ENCODE results near the gene GRHL3. TPM values are rescaled to one million over a fixed set of nuclear protein-coding genes. Genes with fewer than 3 reads are reported as not detected.
A peak's percentile ranks its signal among the peaks of the same experiment; 100 is the strongest.

GRHL3 gene
- total and polyA plus RNA-seq, 7 donors = 0.23 to 0.63 TPM; not detected in 5

DNA sequence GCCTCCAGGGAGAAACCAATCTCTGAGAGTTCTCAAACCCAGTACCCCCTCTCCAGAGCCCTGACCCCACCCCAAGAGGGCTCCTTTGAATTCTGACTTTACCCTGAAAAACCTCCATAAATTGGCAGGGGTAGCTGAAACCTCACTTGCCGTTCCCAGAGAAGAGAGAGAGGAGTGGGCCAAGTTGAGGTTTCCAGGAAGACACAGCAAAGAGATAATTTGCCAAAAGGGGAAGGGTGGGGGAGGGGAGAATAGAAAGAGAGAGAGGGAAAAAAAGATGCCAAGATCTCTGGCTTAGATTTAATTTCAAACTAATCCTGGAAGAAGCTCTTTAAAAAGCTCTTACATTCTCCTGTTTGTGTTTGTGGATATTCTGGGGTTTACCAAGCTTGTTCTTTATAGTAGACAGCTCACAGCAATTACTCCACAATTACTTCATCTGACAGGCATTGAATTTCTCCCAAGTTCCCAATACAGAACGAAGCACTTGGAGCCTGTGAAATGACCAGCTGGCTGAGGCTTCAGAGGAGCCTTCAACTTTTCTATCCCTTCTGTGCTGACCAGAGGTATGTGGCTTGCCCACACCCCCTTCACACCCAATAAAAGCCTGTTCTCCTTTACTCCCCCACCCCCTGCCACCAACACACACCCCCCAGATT is 1.1 kb upstream of the GRHL3 start:
- Histone ChIP-seq H3K4me1 (peaks cover 0 to 28% (median 15%) of the 10 kb centered on the region in 4 donors), H3K36me3 (no peaks in the 10 kb centered on the region), H3K27ac (no peak overlapping the region), H3K27me3 (peaks cover 3 to 37% (median 12%) of the 10 kb centered on the region in 3 donors), H3K9me3 (no peaks in the 10 kb centered on the region), H3K4me3 (no peak overlapping the region)
- TF ChIP-seq POLR2AphosphoS5 (IDR thresholded peaks at IDR 0.05) = no peak
- no peak for DNase-seq
- intact Hi-C loops (cut with DNase I) = no loop called here
- 49 to 55% methylated on average over 2 of the region's 2 CpGs for WGBS, 2 donors

DNA sequence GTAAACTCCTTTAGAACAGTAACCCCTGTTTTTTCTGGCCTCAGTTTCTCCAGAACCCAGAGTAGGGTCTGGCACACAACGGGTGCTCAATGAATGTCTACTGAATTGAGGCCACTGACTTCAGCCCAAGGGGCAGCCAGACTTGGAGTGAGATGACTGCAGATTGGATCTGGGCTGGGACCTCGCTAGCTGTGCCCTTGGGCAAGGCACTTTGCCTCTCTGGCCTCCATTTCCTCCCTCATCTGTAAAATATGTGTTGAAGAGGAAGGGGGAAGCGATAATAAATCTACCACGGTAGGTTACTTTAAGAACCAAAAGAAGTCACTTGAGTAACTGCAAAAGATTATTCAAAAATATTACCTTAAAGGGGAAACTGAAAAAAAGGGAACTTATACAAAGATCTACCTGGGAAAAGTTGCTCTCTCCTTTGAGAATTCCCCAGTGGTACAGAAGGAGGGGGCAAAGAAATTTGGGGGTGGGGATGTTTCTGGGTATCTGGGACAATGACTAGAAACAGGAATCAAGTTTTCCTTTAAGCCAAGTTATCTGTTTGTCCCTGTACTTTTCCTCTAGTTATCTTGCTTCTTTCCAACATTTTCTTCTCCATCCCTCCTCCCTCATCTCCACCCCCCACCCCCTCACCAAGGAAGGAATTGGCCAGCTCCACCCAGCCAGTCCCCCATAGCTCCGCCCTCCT is 394 bp upstream of the GRHL3 start:
- Histone ChIP-seq H3K4me3 (no peak overlapping the region), H3K36me3 (no peaks in the 10 kb centered on the region), H3K4me1 (peaks cover 0 to 28% (median 15%) of the 10 kb centered on the region in 4 donors), H3K9me3 (no peaks in the 10 kb centered on the region), H3K27me3 (peaks cover 3 to 37% (median 12%) of the 10 kb centered on the region in 3 donors), H3K27ac (no peak overlapping the region)
- no peak for DNase-seq
- TF ChIP-seq, protein P1, sequence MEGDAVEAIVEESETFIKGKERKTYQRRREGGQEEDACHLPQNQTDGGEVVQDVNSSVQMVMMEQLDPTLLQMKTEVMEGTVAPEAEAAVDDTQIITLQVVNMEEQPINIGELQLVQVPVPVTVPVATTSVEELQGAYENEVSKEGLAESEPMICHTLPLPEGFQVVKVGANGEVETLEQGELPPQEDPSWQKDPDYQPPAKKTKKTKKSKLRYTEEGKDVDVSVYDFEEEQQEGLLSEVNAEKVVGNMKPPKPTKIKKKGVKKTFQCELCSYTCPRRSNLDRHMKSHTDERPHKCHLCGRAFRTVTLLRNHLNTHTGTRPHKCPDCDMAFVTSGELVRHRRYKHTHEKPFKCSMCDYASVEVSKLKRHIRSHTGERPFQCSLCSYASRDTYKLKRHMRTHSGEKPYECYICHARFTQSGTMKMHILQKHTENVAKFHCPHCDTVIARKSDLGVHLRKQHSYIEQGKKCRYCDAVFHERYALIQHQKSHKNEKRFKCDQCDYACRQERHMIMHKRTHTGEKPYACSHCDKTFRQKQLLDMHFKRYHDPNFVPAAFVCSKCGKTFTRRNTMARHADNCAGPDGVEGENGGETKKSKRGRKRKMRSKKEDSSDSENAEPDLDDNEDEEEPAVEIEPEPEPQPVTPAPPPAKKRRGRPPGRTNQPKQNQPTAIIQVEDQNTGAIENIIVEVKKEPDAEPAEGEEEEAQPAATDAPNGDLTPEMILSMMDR (IDR thresholded peaks at IDR 0.05) = no peak
- no peak for TF ChIP-seq EP300 (IDR thresholded peaks at IDR 0.05)
- no peak for TF ChIP-seq POLR2A (IDR thresholded peaks at IDR 0.05)
- no peak for TF ChIP-seq POLR2AphosphoS5 (IDR thresholded peaks at IDR 0.05)
- 29 to 31% methylated on average over 5 of the region's 5 CpGs for WGBS, 2 donors
- intact Hi-C loops (cut with DNase I) = no loop called here

DNA sequence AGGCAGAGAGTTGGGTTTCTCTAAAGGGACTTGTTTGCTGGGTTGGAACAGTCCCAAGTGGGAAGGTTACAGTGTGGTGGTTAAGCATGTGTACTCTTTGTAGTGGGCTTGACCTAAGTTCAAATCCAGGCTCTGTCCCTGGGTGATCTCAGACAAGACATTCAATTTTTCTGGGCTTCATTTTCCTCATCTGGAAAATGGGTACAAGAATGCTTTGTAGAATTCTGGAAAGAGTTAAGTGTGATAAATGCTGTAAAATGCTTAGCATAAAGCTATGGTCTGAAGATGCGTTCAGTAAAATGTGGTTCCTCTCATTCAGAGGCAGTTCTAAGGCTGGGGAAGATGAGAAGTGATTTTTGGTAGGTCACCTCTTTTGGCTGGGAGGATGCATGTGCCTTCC is 805 bp downstream of the GRHL3 start:
- H3K9me3 ChIP-seq = no peaks in the 10 kb centered on the region
- DNase-seq = no peak
- intact Hi-C loops (cut with DNase I) = no loop called here
- H3K4me1 ChIP-seq = peaks cover 0 to 28% (median 15%) of the 10 kb centered on the region in 4 donors
- 75 to 89% methylated on average over 1 of the region's 1 CpG for WGBS, 2 donors
- H3K27me3 ChIP-seq = peaks cover under 1 to 34% (median 12%) of the 10 kb centered on the region in 3 donors
- no peaks in the 10 kb centered on the region for H3K36me3 ChIP-seq
- H3K27ac ChIP-seq = no peak overlapping the region
- H3K4me3 ChIP-seq = no peak overlapping the region
- TF ChIP-seq POLR2A (IDR thresholded peaks at IDR 0.05) = no peak
- TF ChIP-seq POLR2AphosphoS5 (IDR thresholded peaks at IDR 0.05) = no peak

DNA sequence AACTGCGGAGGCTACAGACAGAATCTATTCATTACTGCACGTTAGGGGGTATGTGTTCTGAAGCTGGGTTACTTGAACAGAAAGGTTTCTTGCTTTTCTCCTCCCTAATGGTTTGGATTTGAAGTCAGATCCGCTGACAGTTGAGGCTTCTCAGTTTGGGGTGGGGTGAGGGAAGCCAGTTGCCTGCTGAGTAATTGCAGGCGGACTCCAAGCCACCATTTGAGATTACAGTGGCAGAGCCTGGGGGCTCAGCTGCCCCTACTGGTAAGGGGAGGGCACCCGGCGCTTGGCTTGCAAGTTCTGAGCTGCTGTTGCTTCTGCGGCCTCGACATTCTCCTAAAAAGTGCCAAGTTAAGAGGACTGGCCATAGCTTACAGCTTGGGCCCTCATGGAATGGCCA is 2.0 kb downstream of the GRHL3 start:
- H3K36me3 ChIP-seq = no peaks in the 10 kb centered on the region
- intact Hi-C loops (cut with DNase I) = no loop called here
- H3K9me3 ChIP-seq = no peaks in the 10 kb centered on the region
- no peak for DNase-seq
- WGBS, 2 donors = 86 to 92% methylated on average over 8 of the region's 8 CpGs
- peaks cover 0 to 29% (median 12%) of the 10 kb centered on the region in 3 donors for H3K27me3 ChIP-seq
- no peak overlapping the region for H3K27ac ChIP-seq
- peaks cover 0 to 28% (median 15%) of the 10 kb centered on the region in 4 donors for H3K4me1 ChIP-seq
- no peak for TF ChIP-seq POLR2A (IDR thresholded peaks at IDR 0.05)
- no peak for TF ChIP-seq EP300 (IDR thresholded peaks at IDR 0.05)
- TF ChIP-seq, protein P1 (IDR thresholded peaks at IDR 0.05) = no peak
- no peak for TF ChIP-seq POLR2AphosphoS5 (IDR thresholded peaks at IDR 0.05)
- H3K4me3 ChIP-seq = peak overlapping the region in 2 of 4 donors; percentile 56 to 63

DNA sequence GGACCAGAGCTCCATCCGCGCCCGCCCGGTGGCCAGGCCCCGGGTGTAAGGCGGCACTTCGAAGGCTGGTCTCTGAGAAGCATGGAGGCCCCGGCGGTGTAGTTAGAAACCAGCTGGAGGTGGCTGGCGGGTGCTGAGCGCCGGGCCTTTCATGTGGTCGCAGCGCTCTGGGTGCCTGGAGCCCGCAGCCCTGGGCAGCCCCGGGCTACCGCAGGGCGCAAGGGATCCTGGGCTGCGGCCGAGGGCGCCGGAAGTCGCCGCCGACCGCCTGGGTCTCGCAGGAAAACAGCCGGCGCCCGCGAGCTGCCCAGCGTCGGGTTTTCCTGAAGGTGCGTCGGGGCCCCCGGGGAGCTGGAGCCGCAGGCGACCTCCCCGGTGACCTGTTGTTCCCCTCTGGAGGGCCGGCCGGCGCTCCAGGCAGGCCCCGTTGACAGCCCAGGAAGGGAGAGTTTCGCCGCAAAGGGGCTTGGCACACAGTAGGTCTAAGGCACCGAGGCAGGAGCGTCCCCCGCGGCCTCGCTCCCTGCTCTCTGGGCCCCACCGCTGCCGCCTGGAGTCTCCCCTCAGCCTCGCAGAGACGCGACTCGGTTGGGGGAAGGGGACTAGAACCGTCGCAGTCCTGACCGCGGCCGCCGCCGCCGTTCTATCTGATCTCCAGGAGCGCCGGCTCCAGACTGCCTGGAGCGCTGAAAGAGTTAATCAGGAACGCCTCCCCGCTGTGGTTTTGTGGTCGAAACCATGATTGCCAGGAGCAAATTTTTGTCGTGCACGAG is 2.7 kb downstream of the GRHL3 start:
- WGBS, 2 donors = 6 to 9% methylated on average over 72 of the region's 72 CpGs
- intact Hi-C loops (cut with DNase I) = no loop called here
- H3K27me3 ChIP-seq = peaks cover 0 to 26% (median 10%) of the 10 kb centered on the region in 3 donors
- TF ChIP-seq, protein P1 (IDR thresholded peaks at IDR 0.05) = no peak
- TF ChIP-seq EP300 (IDR thresholded peaks at IDR 0.05) = no peak
- no peak for TF ChIP-seq POLR2AphosphoS5 (IDR thresholded peaks at IDR 0.05)
- no peak for TF ChIP-seq POLR2A (IDR thresholded peaks at IDR 0.05)
- DNase-seq = peak; percentile 73
- peaks cover 0 to 28% (median 15%) of the 10 kb centered on the region in 4 donors for H3K4me1 ChIP-seq
- H3K27ac ChIP-seq = peak overlapping the region; percentile 15 to 68 (median 60)
- peak overlapping the region; percentile 46 to 63 (median 52) for H3K4me3 ChIP-seq
- H3K36me3 ChIP-seq = no peaks in the 10 kb centered on the region
- H3K9me3 ChIP-seq = no peaks in the 10 kb centered on the region
